Endothelial cell (in vitro differentiated cells): ENCODE data around the gene TPP1. TPM values are rescaled to one million over a fixed set of nuclear protein-coding genes. Genes with fewer than 3 reads are reported as not detected.

Experiments
- DNase-seq: peaks from one replicate; pipeline ENCODE4 v3.0.0; 2021; ENCODE audit warnings: low spot score
- H3K27ac Mint-ChIP-seq: one replicate; pipeline ENCODE4 v1.8.0; 2021; ENCODE audit warnings: mixed read lengths, inconsistent platforms; ENCODE audit not compliant: unreplicated experiment
- H3K27me3 Mint-ChIP-seq: one replicate; pipeline ENCODE4 v1.8.0; 2021; ENCODE audit warnings: mild to moderate bottlenecking, moderate library complexity, mixed read lengths, inconsistent platforms; ENCODE audit not compliant: unreplicated experiment
- H3K36me3 Mint-ChIP-seq: one replicate; pipeline ENCODE4 v1.8.0; 2021; ENCODE audit warnings: mild to moderate bottlenecking, low read depth, mixed read lengths, inconsistent platforms; ENCODE audit not compliant: unreplicated experiment
- H3K4me1 Mint-ChIP-seq: one replicate; pipeline ENCODE4 v1.8.0; 2021; ENCODE audit warnings: mild to moderate bottlenecking, mixed read lengths, inconsistent platforms; ENCODE audit not compliant: unreplicated experiment
- H3K4me3 Mint-ChIP-seq: one replicate; pipeline ENCODE4 v1.8.0; 2021; ENCODE audit warnings: mild to moderate bottlenecking, mixed read lengths, inconsistent platforms; ENCODE audit not compliant: unreplicated experiment
- H3K9me3 Mint-ChIP-seq: one replicate; pipeline ENCODE4 v1.8.0; 2021; ENCODE audit warnings: mixed read lengths, inconsistent platforms; ENCODE audit not compliant: unreplicated experiment
- CTCF ChIP-seq: fragments of 200-600 bp; sonication (generic); IDR thresholded peaks from one replicate; pipeline ENCODE4 v1.5.0; 2021; ENCODE audit warnings: antibody characterized with exemption; ENCODE audit not compliant: unreplicated experiment
- total RNA-seq: library from RNA; stranded (reverse); fragmentation: NEBNext Ultra II Directional; extraction: Animal tissue kit (Norgen Biotek cat#: 25700); gene quantifications from one replicate; pipeline ENCODE4 v1.2.1, GENCODE V29; 2021; ENCODE audit not compliant: unreplicated experiment

Gene TPP1
- total RNA-seq, 1 donor from 2014 or later = 52.9 TPM

DNA sequence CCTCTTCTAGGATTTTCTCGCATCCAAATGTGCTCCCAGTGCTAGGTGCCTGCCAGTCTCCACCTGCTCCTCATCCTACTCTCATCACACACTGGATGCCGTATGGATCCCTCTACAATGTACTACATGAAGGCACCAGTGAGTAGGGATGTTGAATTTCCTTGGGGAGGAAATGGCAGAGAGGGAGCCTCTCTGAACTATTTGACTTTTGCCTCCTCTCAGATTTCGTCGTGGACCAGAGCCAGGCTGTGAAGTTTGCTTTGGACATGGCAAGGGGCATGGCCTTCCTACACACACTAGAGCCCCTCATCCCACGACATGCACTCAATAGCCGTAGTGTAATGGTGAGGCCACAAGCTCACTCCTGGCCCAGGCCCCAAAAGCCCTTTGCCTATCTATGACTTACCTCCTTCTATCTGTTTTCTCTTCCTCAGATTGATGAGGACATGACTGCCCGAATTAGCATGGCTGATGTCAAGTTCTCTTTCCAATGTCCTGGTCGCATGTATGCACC is 9.7 kb downstream of the TPP1 start:
- Mint-ChIP-seq H3K27me3 (peaks cover 10% of the 10 kb centered on the region), H3K9me3 (no peaks in the 10 kb centered on the region), H3K27ac (peak overlapping the region; percentile 82), H3K4me1 (peaks cover 41% of the 10 kb centered on the region), H3K4me3 (peak overlapping the region; percentile 70), H3K36me3 (peaks cover 48% of the 10 kb centered on the region)
- TF ChIP-seq CTCF = no peak
- no peak for DNase-seq

GRCh38 chr11:6608726-6609501 is 10.3 kb downstream of the TPP1 start:
- TF ChIP-seq CTCF = no peak
- DNase-seq = no peak
- Mint-ChIP-seq H3K9me3 (no peaks in the 10 kb centered on the region), H3K27ac (peak overlapping the region; percentile 62), H3K36me3 (peaks cover 47% of the 10 kb centered on the region), H3K27me3 (peaks cover 10% of the 10 kb centered on the region), H3K4me3 (peak overlapping the region; percentile 62), H3K4me1 (peaks cover 41% of the 10 kb centered on the region)

DNA sequence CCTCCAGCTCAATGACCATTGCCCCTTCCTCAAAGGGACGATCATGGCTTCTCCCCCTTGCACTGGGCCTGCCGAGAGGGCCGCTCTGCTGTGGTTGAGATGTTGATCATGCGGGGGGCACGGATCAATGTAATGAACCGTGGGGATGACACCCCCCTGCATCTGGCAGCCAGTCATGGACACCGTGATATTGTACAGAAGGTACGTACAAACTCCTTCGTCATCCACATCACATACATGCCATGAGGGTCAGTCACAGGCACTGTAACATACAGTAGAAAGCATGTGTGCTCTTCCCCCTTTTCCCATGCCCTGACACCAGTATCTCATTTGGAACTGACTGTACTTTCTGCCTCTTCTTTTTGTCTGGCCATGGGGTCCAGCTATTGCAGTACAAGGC is 11.2 kb downstream of the TPP1 start:
- no peak for TF ChIP-seq CTCF
- Mint-ChIP-seq H3K36me3 (peaks cover 47% of the 10 kb centered on the region), H3K27ac (no peak overlapping the region), H3K9me3 (no peaks in the 10 kb centered on the region), H3K27me3 (peaks cover 10% of the 10 kb centered on the region), H3K4me3 (no peak overlapping the region), H3K4me1 (peaks cover 41% of the 10 kb centered on the region)
- DNase-seq = no peak

GRCh38 chr11:6607190-6607795 is 11.9 kb downstream of the TPP1 start:
- Mint-ChIP-seq H3K4me3 (peak overlapping the region; percentile 76), H3K27ac (peak overlapping the region; percentile 99), H3K4me1 (peaks cover 45% of the 10 kb centered on the region), H3K27me3 (peaks cover 10% of the 10 kb centered on the region), H3K9me3 (no peaks in the 10 kb centered on the region), H3K36me3 (peaks cover 47% of the 10 kb centered on the region)
- DNase-seq = no peak
- no peak for TF ChIP-seq CTCF
